ENCODE data around the gene MCF2L2. TPM values are rescaled to one million over a fixed set of nuclear protein-coding genes. Genes with fewer than 3 reads are reported as not detected.

MCF2L2 gene
- total and polyA plus RNA-seq, 10 donors, result 0.46 to 37.7 (median 17.6) TPM

- no peak for DNase-seq
- Histone ChIP-seq H3K27ac (no peak overlapping the region), H3K4me1 (peaks cover 0 to 13% (median 0%) of the 10 kb centered on the region in 6 donors), H3K36me3 (no peaks in the 10 kb centered on the region), H3K27me3 (replicated peaks in 1 of 7) (peaks cover 0 to 76% (median 0%) of the 10 kb centered on the region in 7 donors), H3K4me3 (no peak overlapping the region), H3K9me3 (peaks cover 0 to 8% (median 0%) of the 10 kb centered on the region in 8 donors)
- TF ChIP-seq POLR2A (IDR thresholded peaks at IDR 0.05), result no peak
- no peak for TF ChIP-seq CTCF (IDR thresholded peaks at IDR 0.05 in 8 of 11, conservative IDR thresholded peaks at IDR 0.05 in 3 of 11)
- TF ChIP-seq POLR2AphosphoS5 (IDR thresholded peaks at IDR 0.05), result no peak
- intact Hi-C loops (cut with DNase I; ENCODE audit: low total_unique reads), result no loop called here
- WGBS, 5 donors, result 80 to 91% (median 86%) methylated on average over 5 of the region's 5 CpGs
These were observed 272.2 kb downstream of the MCF2L2 start for GRCh38 chr3:183156266-183156665.

GRCh38 chr3:183155499-183155898, 272.9 kb downstream of the MCF2L2 start:
- intact Hi-C loops (cut with DNase I; ENCODE audit: low total_unique reads), result no loop called here

GRCh38 chr3:183153210-183153950, 275.0 kb downstream of the MCF2L2 start:
- H3K36me3 ChIP-seq, result no peaks in the 10 kb centered on the region
- H3K9me3 ChIP-seq, result no peaks in the 10 kb centered on the region
- H3K4me1 ChIP-seq, result peaks cover 0 to 5% (median 0%) of the 10 kb centered on the region in 6 donors
- no peak overlapping the region for H3K4me3 ChIP-seq
- WGBS, 5 donors, result 86 to 91% (median 90%) methylated on average over 14 of the region's 14 CpGs
- intact Hi-C loops (cut with DNase I; ENCODE audit: low total_unique reads), result no loop called here
- TF ChIP-seq POLR2AphosphoS5 (IDR thresholded peaks at IDR 0.05), result no peak
- TF ChIP-seq POLR2A (IDR thresholded peaks at IDR 0.05), result no peak
- no peak for TF ChIP-seq CTCF (IDR thresholded peaks at IDR 0.05 in 8 of 11, conservative IDR thresholded peaks at IDR 0.05 in 3 of 11)
- no peak overlapping the region for H3K27ac ChIP-seq
- no peak for DNase-seq
- H3K27me3 ChIP-seq (replicated peaks in 1 of 7), result peaks cover 0 to 71% (median 0%) of the 10 kb centered on the region in 7 donors

More at GRCh38 chr3:183155499-183155898, 272.9 kb downstream of the MCF2L2 start:
- Histone ChIP-seq H3K9me3 (peaks cover 0 to 2% (median 0%) of the 10 kb centered on the region in 8 donors), H3K36me3 (no peaks in the 10 kb centered on the region), H3K27ac (no peak overlapping the region), H3K27me3 (replicated peaks in 1 of 7) (peaks cover 0 to 77% (median 0%) of the 10 kb centered on the region in 7 donors), H3K4me3 (no peak overlapping the region), H3K4me1 (peaks cover 0 to 13% (median 0%) of the 10 kb centered on the region in 6 donors)
- no peak for DNase-seq
- TF ChIP-seq CTCF (IDR thresholded peaks at IDR 0.05 in 8 of 11, conservative IDR thresholded peaks at IDR 0.05 in 3 of 11) (no peak), POLR2AphosphoS5 (IDR thresholded peaks at IDR 0.05) (no peak), POLR2A (IDR thresholded peaks at IDR 0.05) (no peak)
- 93 to 98% (median 95%) methylated on average over 4 of the region's 4 CpGs for WGBS, 5 donors

GRCh38 chr3:183151821-183152351, 276.5 kb downstream of the MCF2L2 start:
- H3K27ac ChIP-seq, result no peak overlapping the region
- DNase-seq, result no peak
- H3K9me3 ChIP-seq, result no peaks in the 10 kb centered on the region
- H3K4me3 ChIP-seq, result no peak overlapping the region
- intact Hi-C loops (cut with DNase I; ENCODE audit: low total_unique reads), result no loop called here
- TF ChIP-seq POLR2A (IDR thresholded peaks at IDR 0.05) (no peak), POLR2AphosphoS5 (IDR thresholded peaks at IDR 0.05) (no peak), CTCF (IDR thresholded peaks at IDR 0.05 in 8 of 11, conservative IDR thresholded peaks at IDR 0.05 in 3 of 11) (no peak)
- H3K27me3 ChIP-seq (replicated peaks in 1 of 7), result peaks cover 0 to 83% (median 0%) of the 10 kb centered on the region in 7 donors
- no peaks in the 10 kb centered on the region for H3K36me3 ChIP-seq
- H3K4me1 ChIP-seq, result peaks cover 0 to 4% (median 0%) of the 10 kb centered on the region in 6 donors
- WGBS, 5 donors, result 33 to 45% (median 41%) methylated on average over 6 of the region's 6 CpGs

Measured in spleen (tissue), 11 donors.